Ishikawa (cell line): ENCODE measurements around the gene CCL4.

Experiments
- CEBPB ChIP-seq: IDR thresholded peaks from 2 replicates; pipeline ENCODE4 v1.6.1; 2012
- CREB1 ChIP-seq: IDR thresholded peaks from 2 replicates; pipeline ENCODE4 v1.6.1; 2012; ENCODE audit warnings: low read depth
- EP300 ChIP-seq: IDR thresholded peaks from 2 replicates; pipeline ENCODE4 v1.6.1; 2012; ENCODE audit warnings: borderline replicate concordance
- FOXM1 ChIP-seq: IDR thresholded peaks from 2 replicates; pipeline ENCODE4 v1.6.1; 2012; ENCODE audit warnings: low read depth, borderline replicate concordance
- NFIC ChIP-seq: IDR thresholded peaks from 2 replicates; pipeline ENCODE4 v1.6.1; 2012
- TAF1 ChIP-seq: IDR thresholded peaks from 2 replicates; pipeline ENCODE4 v1.6.1; 2012; ENCODE audit warnings: low read depth, mild to moderate bottlenecking
- TCF12 ChIP-seq: IDR thresholded peaks from 2 replicates; pipeline ENCODE4 v1.6.1; 2012; ENCODE audit warnings: low read depth
- TEAD4 ChIP-seq: IDR thresholded peaks from 2 replicates; pipeline ENCODE4 v1.6.1; 2012
- TF ChIP-seq, protein P1 (sequence below): IDR thresholded peaks from 2 replicates; pipeline ENCODE4 v1.6.1; 2012

DNA sequence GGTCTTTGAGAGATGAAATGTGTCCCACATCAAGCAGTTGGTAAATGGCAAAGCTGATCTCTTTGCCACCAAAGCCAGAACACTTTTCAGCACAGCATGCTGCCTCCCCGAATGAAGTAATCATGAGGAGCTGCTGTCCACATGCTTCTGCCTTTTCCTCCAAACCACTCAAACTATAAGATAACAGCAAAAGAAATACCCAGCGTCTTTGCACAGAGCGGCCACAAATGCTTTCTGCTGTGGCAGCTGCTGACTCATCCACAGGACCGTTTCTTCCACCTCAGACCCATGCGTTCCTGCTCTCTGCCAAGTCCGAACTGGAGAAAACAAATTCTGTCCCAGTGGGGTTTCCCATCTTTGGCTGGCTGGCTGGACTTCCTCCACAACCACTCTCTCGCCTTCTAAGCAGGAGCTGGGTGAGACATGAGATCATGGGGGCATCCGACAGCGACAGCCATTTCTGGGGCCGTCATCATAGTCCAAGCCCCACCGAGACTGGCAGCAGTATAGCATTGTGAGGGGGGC lies 45.7 kb downstream of the CCL4 start:
- TF ChIP-seq FOXM1 (no peak), TCF12 (no peak), CREB1 (no peak), TAF1 (no peak), TEAD4 (no peak), EP300 (no peak), CEBPB (no peak), NFIC (no peak)
- TF ChIP-seq, protein P1, sequence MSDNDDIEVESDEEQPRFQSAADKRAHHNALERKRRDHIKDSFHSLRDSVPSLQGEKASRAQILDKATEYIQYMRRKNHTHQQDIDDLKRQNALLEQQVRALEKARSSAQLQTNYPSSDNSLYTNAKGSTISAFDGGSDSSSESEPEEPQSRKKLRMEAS, result no peak
